ENCODE measurements around the gene CHAC2.

DNA sequence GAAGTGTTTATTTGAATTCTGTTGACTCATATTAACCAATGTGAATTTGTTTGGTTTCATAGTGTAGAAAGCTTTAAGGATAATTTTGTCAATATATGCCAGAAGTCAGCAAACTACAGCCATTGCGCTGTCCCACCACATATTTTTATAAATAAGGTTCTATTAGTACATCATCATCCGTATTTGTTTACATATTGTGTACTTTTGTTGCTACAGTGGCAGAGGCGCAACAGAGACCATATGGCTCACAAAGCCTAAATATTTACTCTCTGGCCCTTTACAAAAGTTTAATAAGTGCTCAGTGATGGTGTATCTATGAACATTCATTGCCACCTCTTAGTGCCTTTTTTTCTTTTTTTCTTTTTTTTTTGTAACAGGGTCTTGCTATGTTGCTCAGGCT is 25.7 kb downstream of the CHAC2 start:
- TF ChIP-seq ZBTB21 (CRISPR knock-in tag; IDR thresholded peaks at IDR 0.05; ENCODE audit: borderline replicate concordance) (no peak), ELF4 (CRISPR knock-in tag; IDR thresholded peaks at IDR 0.05; ENCODE audit: low read depth) (no peak)
- TF ChIP-seq, protein P1, sequence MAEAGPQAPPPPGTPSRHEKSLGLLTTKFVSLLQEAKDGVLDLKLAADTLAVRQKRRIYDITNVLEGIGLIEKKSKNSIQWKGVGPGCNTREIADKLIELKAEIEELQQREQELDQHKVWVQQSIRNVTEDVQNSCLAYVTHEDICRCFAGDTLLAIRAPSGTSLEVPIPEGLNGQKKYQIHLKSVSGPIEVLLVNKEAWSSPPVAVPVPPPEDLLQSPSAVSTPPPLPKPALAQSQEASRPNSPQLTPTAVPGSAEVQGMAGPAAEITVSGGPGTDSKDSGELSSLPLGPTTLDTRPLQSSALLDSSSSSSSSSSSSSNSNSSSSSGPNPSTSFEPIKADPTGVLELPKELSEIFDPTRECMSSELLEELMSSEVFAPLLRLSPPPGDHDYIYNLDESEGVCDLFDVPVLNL (CRISPR knock-in tag; IDR thresholded peaks at IDR 0.05; ENCODE audit: borderline replicate concordance, low read depth), result no peak
- TF ChIP-seq, protein P2, sequence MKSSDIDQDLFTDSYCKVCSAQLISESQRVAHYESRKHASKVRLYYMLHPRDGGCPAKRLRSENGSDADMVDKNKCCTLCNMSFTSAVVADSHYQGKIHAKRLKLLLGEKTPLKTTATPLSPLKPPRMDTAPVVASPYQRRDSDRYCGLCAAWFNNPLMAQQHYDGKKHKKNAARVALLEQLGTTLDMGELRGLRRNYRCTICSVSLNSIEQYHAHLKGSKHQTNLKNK (CRISPR knock-in tag; IDR thresholded peaks at IDR 0.05), result no peak
- TF ChIP-seq, protein P3, sequence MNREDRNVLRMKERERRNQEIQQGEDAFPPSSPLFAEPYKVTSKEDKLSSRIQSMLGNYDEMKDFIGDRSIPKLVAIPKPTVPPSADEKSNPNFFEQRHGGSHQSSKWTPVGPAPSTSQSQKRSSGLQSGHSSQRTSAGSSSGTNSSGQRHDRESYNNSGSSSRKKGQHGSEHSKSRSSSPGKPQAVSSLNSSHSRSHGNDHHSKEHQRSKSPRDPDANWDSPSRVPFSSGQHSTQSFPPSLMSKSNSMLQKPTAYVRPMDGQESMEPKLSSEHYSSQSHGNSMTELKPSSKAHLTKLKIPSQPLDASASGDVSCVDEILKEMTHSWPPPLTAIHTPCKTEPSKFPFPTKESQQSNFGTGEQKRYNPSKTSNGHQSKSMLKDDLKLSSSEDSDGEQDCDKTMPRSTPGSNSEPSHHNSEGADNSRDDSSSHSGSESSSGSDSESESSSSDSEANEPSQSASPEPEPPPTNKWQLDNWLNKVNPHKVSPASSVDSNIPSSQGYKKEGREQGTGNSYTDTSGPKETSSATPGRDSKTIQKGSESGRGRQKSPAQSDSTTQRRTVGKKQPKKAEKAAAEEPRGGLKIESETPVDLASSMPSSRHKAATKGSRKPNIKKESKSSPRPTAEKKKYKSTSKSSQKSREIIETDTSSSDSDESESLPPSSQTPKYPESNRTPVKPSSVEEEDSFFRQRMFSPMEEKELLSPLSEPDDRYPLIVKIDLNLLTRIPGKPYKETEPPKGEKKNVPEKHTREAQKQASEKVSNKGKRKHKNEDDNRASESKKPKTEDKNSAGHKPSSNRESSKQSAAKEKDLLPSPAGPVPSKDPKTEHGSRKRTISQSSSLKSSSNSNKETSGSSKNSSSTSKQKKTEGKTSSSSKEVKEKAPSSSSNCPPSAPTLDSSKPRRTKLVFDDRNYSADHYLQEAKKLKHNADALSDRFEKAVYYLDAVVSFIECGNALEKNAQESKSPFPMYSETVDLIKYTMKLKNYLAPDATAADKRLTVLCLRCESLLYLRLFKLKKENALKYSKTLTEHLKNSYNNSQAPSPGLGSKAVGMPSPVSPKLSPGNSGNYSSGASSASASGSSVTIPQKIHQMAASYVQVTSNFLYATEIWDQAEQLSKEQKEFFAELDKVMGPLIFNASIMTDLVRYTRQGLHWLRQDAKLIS (CRISPR knock-in tag; IDR thresholded peaks at IDR 0.05; ENCODE audit: borderline replicate concordance), result no peak
- TF ChIP-seq, protein P4, sequence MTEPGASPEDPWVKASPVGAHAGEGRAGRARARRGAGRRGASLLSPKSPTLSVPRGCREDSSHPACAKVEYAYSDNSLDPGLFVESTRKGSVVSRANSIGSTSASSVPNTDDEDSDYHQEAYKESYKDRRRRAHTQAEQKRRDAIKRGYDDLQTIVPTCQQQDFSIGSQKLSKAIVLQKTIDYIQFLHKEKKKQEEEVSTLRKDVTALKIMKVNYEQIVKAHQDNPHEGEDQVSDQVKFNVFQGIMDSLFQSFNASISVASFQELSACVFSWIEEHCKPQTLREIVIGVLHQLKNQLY (CRISPR knock-in tag; IDR thresholded peaks at IDR 0.05), result no peak
- TF ChIP-seq, protein P5, sequence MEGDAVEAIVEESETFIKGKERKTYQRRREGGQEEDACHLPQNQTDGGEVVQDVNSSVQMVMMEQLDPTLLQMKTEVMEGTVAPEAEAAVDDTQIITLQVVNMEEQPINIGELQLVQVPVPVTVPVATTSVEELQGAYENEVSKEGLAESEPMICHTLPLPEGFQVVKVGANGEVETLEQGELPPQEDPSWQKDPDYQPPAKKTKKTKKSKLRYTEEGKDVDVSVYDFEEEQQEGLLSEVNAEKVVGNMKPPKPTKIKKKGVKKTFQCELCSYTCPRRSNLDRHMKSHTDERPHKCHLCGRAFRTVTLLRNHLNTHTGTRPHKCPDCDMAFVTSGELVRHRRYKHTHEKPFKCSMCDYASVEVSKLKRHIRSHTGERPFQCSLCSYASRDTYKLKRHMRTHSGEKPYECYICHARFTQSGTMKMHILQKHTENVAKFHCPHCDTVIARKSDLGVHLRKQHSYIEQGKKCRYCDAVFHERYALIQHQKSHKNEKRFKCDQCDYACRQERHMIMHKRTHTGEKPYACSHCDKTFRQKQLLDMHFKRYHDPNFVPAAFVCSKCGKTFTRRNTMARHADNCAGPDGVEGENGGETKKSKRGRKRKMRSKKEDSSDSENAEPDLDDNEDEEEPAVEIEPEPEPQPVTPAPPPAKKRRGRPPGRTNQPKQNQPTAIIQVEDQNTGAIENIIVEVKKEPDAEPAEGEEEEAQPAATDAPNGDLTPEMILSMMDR (IDR thresholded peaks at IDR 0.05), result no peak
